Kidney (tissue), 22 donors: ENCODE results near the gene RUFY3. TPM values are rescaled to one million over a fixed set of nuclear protein-coding genes. Genes with fewer than 3 reads are reported as not detected.

Experiments used
- DNase-seq, 5 donors: peaks; one replicate each; pipeline ENCODE4 v3.0.0-alpha.2; 2013 to 2020
- FAIRE-seq: peaks from 2 replicates; lab custom pipeline; 2012; peaks lifted over from hg19 to GRCh38; lab: Jason Lieb, UNC
- H3K27ac ChIP-seq, 2 donors: one replicate each; pipeline ENCODE4 v1.7.0; 2013; ENCODE audit warnings: low read depth in 2 of 2, low read length in 2 of 2, inconsistent platforms in 1 of 2
- H3K27me3 ChIP-seq: one replicate; pipeline ENCODE4 v1.7.1; 2013; ENCODE audit warnings: low read length, inconsistent platforms; ENCODE audit not compliant: control insufficient read depth, insufficient read depth
- H3K36me3 ChIP-seq, 3 donors: one replicate each; pipeline versions ENCODE4 v1.7.0 to v1.7.1; 2013; ENCODE audit warnings: low read length in 3 of 3, control low read depth in 1 of 3, inconsistent platforms in 1 of 3; ENCODE audit not compliant: insufficient read depth in 3 of 3, control insufficient read depth in 2 of 3
- H3K4me1 ChIP-seq, 3 donors: one replicate each; pipeline versions ENCODE4 v1.7.0 to v1.7.1; 2013; ENCODE audit warnings: low read length in 3 of 3, inconsistent platforms in 1 of 3, low read depth in 1 of 3; ENCODE audit not compliant: control insufficient read depth in 2 of 3, insufficient read depth in 2 of 3
- H3K4me3 ChIP-seq, 3 donors: one replicate each; pipeline versions ENCODE4 v1.7.0 to v1.8.1; 2013; ENCODE audit warnings: low read length in 3 of 3, control low read depth in 1 of 3, inconsistent platforms in 1 of 3
- H3K9ac ChIP-seq, 3 donors: one replicate each; pipeline versions ENCODE4 v1.7.0 to v1.7.1; 2013; ENCODE audit warnings: low read length in 3 of 3, control low read depth in 1 of 3, inconsistent platforms in 1 of 3
- H3K9me3 ChIP-seq, 3 donors: one replicate each; pipeline versions ENCODE4 v1.7.0 to v1.7.1; 2013; ENCODE audit warnings: low read length in 3 of 3, control low read depth in 1 of 3, inconsistent platforms in 1 of 3; ENCODE audit not compliant: control insufficient read depth in 2 of 3, insufficient read depth in 1 of 3
- CTCF ChIP-seq: IDR thresholded peaks from 3 replicates; pipeline ENCODE4 v1.5.1; 2012; ENCODE audit warnings: mild to moderate bottlenecking, moderate library complexity, borderline replicate concordance; ENCODE audit not compliant: insufficient read depth; ENCODE audit errors: extremely low read depth
- intact Hi-C: fragments of 100-400 bp; cut with DNase I; formaldehyde crosslinking; loops from one replicate; pipeline ENCODE4 v1.11.1; 2022
- long read RNA-seq, 10 donors: library from polyadenylated mRNA in 1 of 10; unstranded in 1 of 10; transcript quantifications; one replicate each; pipeline ENCODE4 v2.0.0 and lab custom pipeline, GENCODE V29; 2021 to 2026
- polyA plus RNA-seq: library from polyadenylated mRNA; stranded (reverse); fragments of 350-450 nt; fragmentation: Illumina TruSeq; extraction: RNeasy Lipid Tissue Mini Kit (QIAGEN cat#74804); gene quantifications from one replicate; pipeline ENCODE4 v1.2.3, GENCODE V29; 2014; ENCODE audit warnings: low read depth, low replicate concordance; ENCODE audit not compliant: insufficient read depth
- total RNA-seq: library from RNA; stranded (reverse); fragmentation: NEBNext Ultra II Directional; extraction: Animal tissue kit (Norgen Biotek cat#: 25700); gene quantifications from one replicate; pipeline ENCODE4 v1.2.1, GENCODE V29; 2021
- donor health status: control.
- donor health status: control.
- donor health status: control.
- donor health status: control.
- donor health status: control.
- donor health status: DM: yes; HTN: yes; CAD: no.
- donor health status: Normal renal cell carcinoma (clear cell type).

RUFY3 gene
- 72.5 TPM for total RNA-seq
- polyA plus RNA-seq = 40.6 TPM
- long read RNA-seq, donor 1, partial matches to known transcripts = 58 of 66 reads
- long read RNA-seq, donor 1, other reads (novel, unspliced or antisense) = 0 of 66 reads
- long read RNA-seq, donor 2, partial matches to known transcripts = 77 of 81 reads
- long read RNA-seq, donor 2, other reads (novel, unspliced or antisense) = 0 of 81 reads
- long read RNA-seq, donor 3, partial matches to known transcripts = 0 of 6 reads
- long read RNA-seq, donor 3, other reads (novel, unspliced or antisense) = 0 of 6 reads
- long read RNA-seq, donor 4, partial matches to known transcripts = 0 of 9 reads
- long read RNA-seq, donor 4, other reads (novel, unspliced or antisense) = 0 of 9 reads
- long read RNA-seq, donor 5, partial matches to known transcripts = 0 of 1 reads
- long read RNA-seq, donor 5, other reads (novel, unspliced or antisense) = 0 of 1 reads
- long read RNA-seq, donor 6, partial matches to known transcripts = 0 of 4 reads
- long read RNA-seq, donor 6, other reads (novel, unspliced or antisense) = 0 of 4 reads
- long read RNA-seq, donor 7, partial matches to known transcripts = 9 of 40 reads
- long read RNA-seq, donor 7, other reads (novel, unspliced or antisense) = 26 of 40 reads
- long read RNA-seq, donor 8, partial matches to known transcripts = 0 of 1 reads
- long read RNA-seq, donor 8, other reads (novel, unspliced or antisense) = 0 of 1 reads
- long read RNA-seq, donor 9, partial matches to known transcripts = 0 of 3 reads
- long read RNA-seq, donor 9, other reads (novel, unspliced or antisense) = 0 of 3 reads
- long read RNA-seq, donor 10, partial matches to known transcripts = 5 of 8 reads
- long read RNA-seq, donor 10, other reads (novel, unspliced or antisense) = 0 of 8 reads

DNA sequence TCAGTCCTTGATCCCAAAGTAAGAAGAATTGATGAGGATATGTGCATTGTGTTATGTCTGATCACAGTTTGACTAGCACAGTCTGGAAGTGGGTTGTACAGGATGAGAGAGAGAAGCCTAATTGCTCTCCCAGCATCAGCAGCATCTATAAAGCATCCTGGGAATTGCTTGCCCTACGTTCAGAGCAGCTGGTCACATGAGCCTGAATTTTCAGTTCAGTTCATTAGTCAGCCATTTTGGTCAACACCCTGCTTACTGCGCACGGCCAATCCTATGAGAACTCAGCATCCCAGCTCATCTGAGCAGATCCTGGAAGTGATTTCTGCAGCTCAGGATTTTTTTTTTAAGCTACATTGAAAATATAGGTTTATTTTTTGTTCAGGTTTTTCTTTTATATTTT lies at the start of gene RUFY3:
Gene RUFY3, plus strand, starts transcription at position 218 of the 400 bp plus-strand sequence. CDS start 610 bp downstream, outside the sequence.
- Histone ChIP-seq H3K4me1 (peaks cover 0 to 8% (median 4%) of the 10 kb centered on the region in 3 donors), H3K27me3 (no peaks in the 10 kb centered on the region), H3K9me3 (no peaks in the 10 kb centered on the region), H3K27ac (peak within 1 kb of the TSS in 1 of 2 donors; percentile 17), H3K9ac (peak within 1 kb of the TSS in 1 of 3 donors; percentile 21), H3K36me3 (no peaks in the 10 kb centered on the region), H3K4me3 (peak within 1 kb of the TSS; percentile 45 to 55 (median 52))
- intact Hi-C loops = no loop called here
- TF ChIP-seq CTCF = no peak
- DNase-seq (peak in 3 of 5 donors; percentile 12 to 69 (median 44)), FAIRE-seq (no peak)

GRCh38 chr4:70674191-70674590 lies 47.6 kb upstream of the RUFY3 start:
- no peaks in the 10 kb centered on the region for H3K9me3 ChIP-seq
- H3K4me1 ChIP-seq = peaks cover 0 to 9% (median 0%) of the 10 kb centered on the region in 3 donors
- H3K27ac ChIP-seq = no peak overlapping the region
- TF ChIP-seq CTCF = no peak
- H3K36me3 ChIP-seq = no peaks in the 10 kb centered on the region
- intact Hi-C loops = no loop called here
- FAIRE-seq (no peak), DNase-seq (no peak)
- H3K9ac ChIP-seq = no peak overlapping the region
- no peaks in the 10 kb centered on the region for H3K27me3 ChIP-seq
- no peak overlapping the region for H3K4me3 ChIP-seq

DNA sequence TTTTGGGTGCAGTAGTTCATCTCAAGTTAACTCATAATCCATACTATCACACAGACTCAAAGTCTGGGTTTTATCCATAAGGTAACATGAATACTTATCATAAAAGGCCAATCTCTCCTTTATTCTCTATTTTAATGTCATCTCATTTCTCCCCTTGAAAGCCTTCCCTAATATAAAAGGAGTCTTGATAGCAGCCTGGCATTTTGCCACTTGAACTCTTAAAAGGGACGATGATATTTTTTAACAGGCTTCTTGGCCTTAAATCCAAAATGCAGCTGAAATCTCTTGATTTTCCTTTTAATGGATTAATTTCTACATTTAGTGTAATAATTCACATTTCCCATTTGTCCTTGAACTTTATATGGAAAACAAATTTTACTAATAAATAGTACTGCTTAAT lies 47.0 kb upstream of the RUFY3 start:
- intact Hi-C loops = no loop called here
- Histone ChIP-seq H3K27ac (no peak overlapping the region), H3K9ac (no peak overlapping the region), H3K4me1 (peaks cover 0 to 5% (median 0%) of the 10 kb centered on the region in 3 donors), H3K4me3 (no peak overlapping the region), H3K9me3 (no peaks in the 10 kb centered on the region), H3K36me3 (no peaks in the 10 kb centered on the region), H3K27me3 (no peaks in the 10 kb centered on the region)
- no peak for FAIRE-seq
- no peak for TF ChIP-seq CTCF
- no peak for DNase-seq
